SU-DHL-6 (cell line): Measurements from ENCODE around the gene RALGAPA1.

Experiments
- H2AFZ ChIP-seq: fragments of 200-600 bp; sonication (generic); 2 replicates; pipeline ENCODE4 v1.6.1; 2014; ENCODE audit warnings: low read depth, mild to moderate bottlenecking, moderate library complexity, mixed read lengths, antibody characterized with exemption, low read length; ENCODE audit not compliant: severe bottlenecking
- H3F3A ChIP-seq: fragments of 200-600 bp; shearing (Covaris generic); 2 replicates; pipeline ENCODE4 v1.6.0; 2016; ENCODE audit warnings: antibody characterized with exemption, mild to moderate bottlenecking; ENCODE audit not compliant: insufficient read depth
- H3K27ac ChIP-seq: fragments of 200-600 bp; sonication (generic); 2 replicates; pipeline ENCODE4 v1.5.1; 2016; ENCODE audit warnings: low read depth, mild to moderate bottlenecking, low read length, moderate library complexity, mixed read lengths
- H3K27me3 ChIP-seq: fragments of 200-600 bp; sonication (generic), shearing (Covaris generic); 2 replicates; pipeline ENCODE4 v1.6.0; 2014; ENCODE audit warnings: mild to moderate bottlenecking, low read length
- H3K36me3 ChIP-seq: fragments of 200-600 bp; sonication (generic); 2 replicates; pipeline ENCODE4 v1.6.1; 2014; ENCODE audit warnings: mild to moderate bottlenecking, low read length, mixed read lengths
- H3K4me2 ChIP-seq: fragments of 300-600, 200-600 bp; shearing (Covaris generic), sonication (generic); 2 replicates; pipeline ENCODE4 v1.6.0; 2014; ENCODE audit warnings: low read length, low read depth, mild to moderate bottlenecking; ENCODE audit not compliant: poor library complexity, severe bottlenecking
- H3K4me3 ChIP-seq: fragments of 200-600 bp; sonication (generic); 2 replicates; pipeline ENCODE4 v1.5.1; 2014; ENCODE audit warnings: antibody characterized with exemption, low read length, mild to moderate bottlenecking, mixed read lengths; ENCODE audit not compliant: insufficient read depth, poor library complexity, severe bottlenecking
- H3K79me2 ChIP-seq: fragments of 200-600 bp; sonication (generic); 2 replicates; pipeline ENCODE4 v1.6.1; 2014; ENCODE audit warnings: mild to moderate bottlenecking, low read length, moderate library complexity; ENCODE audit not compliant: insufficient read depth
- H3K9ac ChIP-seq: fragments of 200-600 bp; sonication (generic); 2 replicates; pipeline ENCODE4 v1.7.0; 2014; ENCODE audit warnings: mild to moderate bottlenecking, low read length
- H3K9me2 ChIP-seq: fragments of 200-600 bp; sonication (generic); replicated peaks from 2 replicates; pipeline ENCODE4 v1.6.1; 2014; ENCODE audit warnings: low read length; ENCODE audit not compliant: insufficient read depth
- H3K9me3 ChIP-seq: fragments of 200-600 bp; sonication (generic); 2 replicates; pipeline ENCODE4 v1.6.1; 2014; ENCODE audit warnings: low read length, mixed read lengths; ENCODE audit not compliant: insufficient read depth
- H4K20me1 ChIP-seq: fragments of 200-600 bp; sonication (generic); 2 replicates; pipeline ENCODE4 v1.6.1; 2014; ENCODE audit warnings: low read depth, mild to moderate bottlenecking, antibody characterized with exemption, low read length, moderate library complexity, mixed read lengths
- EZH2phosphoT487 ChIP-seq: fragments of 200-600 bp; sonication (generic), shearing (Covaris generic); conservative IDR thresholded peaks from 2 replicates; pipeline ENCODE4 v1.6.1; 2018; ENCODE audit warnings: mild to moderate bottlenecking, antibody characterized with exemption, low read length, moderate library complexity, mixed read lengths
- TF ChIP-seq, protein P1 (sequence below): fragments of 200-600 bp; sonication (generic); IDR thresholded peaks from one replicate; pipeline ENCODE4 v1.5.1; 2017; ENCODE audit warnings: antibody characterized with exemption, mild to moderate bottlenecking, low read length, moderate library complexity; ENCODE audit not compliant: insufficient read depth, poor library complexity, severe bottlenecking

Gene RALGAPA1

DNA sequence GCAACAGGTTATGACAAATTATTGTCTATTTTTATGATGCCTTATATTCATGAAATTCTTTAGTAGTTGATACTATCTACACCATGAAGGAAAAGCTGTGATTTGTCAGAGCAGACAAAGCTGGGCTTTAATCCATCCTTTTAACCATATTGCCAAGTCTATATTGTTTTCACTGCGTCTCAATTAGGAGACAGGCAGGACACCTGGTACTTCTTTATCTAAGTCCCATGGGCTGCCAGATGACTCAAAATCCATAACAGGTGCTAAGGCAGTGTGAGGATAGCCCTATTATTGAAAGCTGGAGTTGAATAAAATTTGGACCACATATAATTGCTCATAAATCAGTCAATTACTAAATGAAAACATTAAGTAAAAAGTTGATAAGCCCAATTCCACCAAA lies 252.5 kb downstream of the RALGAPA1 start:
- Histone ChIP-seq H3K27me3 (no peaks in the 10 kb centered on the region), H3K9ac (no peak overlapping the region), H3K9me2 (no peaks in the 10 kb centered on the region), H3K4me3 (no peak overlapping the region), H3K4me2 (no peak overlapping the region), H4K20me1 (no peaks in the 10 kb centered on the region), H3F3A (no peaks in the 10 kb centered on the region), H3K36me3 (no peaks in the 10 kb centered on the region), H3K27ac (no peak overlapping the region), H2AFZ (no peak overlapping the region), H3K9me3 (no peaks in the 10 kb centered on the region), H3K79me2 (no peaks in the 10 kb centered on the region)
- TF ChIP-seq, protein P1, sequence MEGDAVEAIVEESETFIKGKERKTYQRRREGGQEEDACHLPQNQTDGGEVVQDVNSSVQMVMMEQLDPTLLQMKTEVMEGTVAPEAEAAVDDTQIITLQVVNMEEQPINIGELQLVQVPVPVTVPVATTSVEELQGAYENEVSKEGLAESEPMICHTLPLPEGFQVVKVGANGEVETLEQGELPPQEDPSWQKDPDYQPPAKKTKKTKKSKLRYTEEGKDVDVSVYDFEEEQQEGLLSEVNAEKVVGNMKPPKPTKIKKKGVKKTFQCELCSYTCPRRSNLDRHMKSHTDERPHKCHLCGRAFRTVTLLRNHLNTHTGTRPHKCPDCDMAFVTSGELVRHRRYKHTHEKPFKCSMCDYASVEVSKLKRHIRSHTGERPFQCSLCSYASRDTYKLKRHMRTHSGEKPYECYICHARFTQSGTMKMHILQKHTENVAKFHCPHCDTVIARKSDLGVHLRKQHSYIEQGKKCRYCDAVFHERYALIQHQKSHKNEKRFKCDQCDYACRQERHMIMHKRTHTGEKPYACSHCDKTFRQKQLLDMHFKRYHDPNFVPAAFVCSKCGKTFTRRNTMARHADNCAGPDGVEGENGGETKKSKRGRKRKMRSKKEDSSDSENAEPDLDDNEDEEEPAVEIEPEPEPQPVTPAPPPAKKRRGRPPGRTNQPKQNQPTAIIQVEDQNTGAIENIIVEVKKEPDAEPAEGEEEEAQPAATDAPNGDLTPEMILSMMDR: no peak
- TF ChIP-seq EZH2phosphoT487: no peak

DNA sequence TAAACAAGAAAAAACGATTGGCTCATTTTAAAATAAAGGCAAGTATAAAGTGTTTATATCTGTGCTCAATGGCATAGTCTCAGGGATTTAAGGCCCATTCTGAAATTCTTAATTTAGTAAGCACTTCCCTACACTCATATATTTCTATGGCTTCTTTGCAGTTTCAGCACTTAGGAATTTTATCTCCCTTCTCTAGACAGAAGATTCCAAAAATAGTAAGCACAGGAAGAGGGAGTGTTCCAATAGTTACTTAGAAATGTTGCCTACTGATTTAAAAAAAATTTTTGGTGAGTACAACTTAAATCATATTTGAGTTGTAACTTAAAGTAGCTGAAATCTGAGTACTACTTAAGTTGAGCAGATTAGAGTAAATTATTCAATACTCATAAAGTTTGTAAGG lies 255.3 kb downstream of the RALGAPA1 start:
- H3F3A ChIP-seq: no peaks in the 10 kb centered on the region
- H3K9ac ChIP-seq: no peak overlapping the region
- no peaks in the 10 kb centered on the region for H3K79me2 ChIP-seq
- no peak overlapping the region for H2AFZ ChIP-seq
- H4K20me1 ChIP-seq: no peaks in the 10 kb centered on the region
- H3K9me3 ChIP-seq: no peaks in the 10 kb centered on the region
- H3K4me2 ChIP-seq: no peak overlapping the region
- no peaks in the 10 kb centered on the region for H3K36me3 ChIP-seq
- TF ChIP-seq, protein P1: no peak
- TF ChIP-seq EZH2phosphoT487: no peak
- H3K4me3 ChIP-seq: no peak overlapping the region
- H3K27ac ChIP-seq: no peak overlapping the region
- H3K27me3 ChIP-seq: no peaks in the 10 kb centered on the region
- H3K9me2 ChIP-seq: no peaks in the 10 kb centered on the region

DNA sequence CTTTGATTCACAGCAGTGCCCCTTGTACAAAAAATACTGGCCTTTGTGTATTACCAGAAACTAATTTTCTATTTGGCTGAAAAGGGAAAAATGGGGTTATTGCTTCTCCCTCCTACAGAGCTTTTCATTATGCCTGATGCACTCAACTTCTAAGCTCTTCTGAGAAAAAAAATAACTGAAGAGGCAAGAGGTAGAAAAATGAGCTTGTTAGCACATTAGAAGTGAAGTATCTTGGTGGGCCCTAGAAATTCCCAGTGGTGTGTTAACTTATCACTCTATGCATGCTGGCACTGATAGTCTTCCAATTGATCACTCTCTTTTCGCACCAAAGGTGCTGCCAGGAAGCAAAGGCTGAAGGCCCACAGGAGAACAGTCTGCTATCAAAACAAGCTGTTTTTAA lies 258.0 kb downstream of the RALGAPA1 start:
- TF ChIP-seq, protein P1: no peak
- TF ChIP-seq EZH2phosphoT487: no peak
- H3K79me2 ChIP-seq: no peaks in the 10 kb centered on the region
- H3K9ac ChIP-seq: no peak overlapping the region
- no peaks in the 10 kb centered on the region for H4K20me1 ChIP-seq
- H3K36me3 ChIP-seq: no peaks in the 10 kb centered on the region
- no peak overlapping the region for H2AFZ ChIP-seq
- no peak overlapping the region for H3K4me3 ChIP-seq
- H3K27ac ChIP-seq: no peak overlapping the region
- no peaks in the 10 kb centered on the region for H3F3A ChIP-seq
- H3K4me2 ChIP-seq: no peak overlapping the region
- no peaks in the 10 kb centered on the region for H3K9me3 ChIP-seq
- no peaks in the 10 kb centered on the region for H3K27me3 ChIP-seq
- no peaks in the 10 kb centered on the region for H3K9me2 ChIP-seq
